Lower lobe of right lung (tissue), 2 donors: Measurements from ENCODE around the gene FRY. TPM values are rescaled to one million over a fixed set of nuclear protein-coding genes. Genes with fewer than 3 reads are reported as not detected.
A peak's percentile ranks its signal among the peaks of the same experiment; 100 is the strongest.

Source experiments
- ATAC-seq, 2 donors: fragments of 200-7000 bp; cut with Tn5 transposase; one replicate each; pipeline ENCODE4 v1.9.1; 2020 to 2022; ENCODE audit warnings: mild to moderate bottlenecking in 2 of 2, moderate library complexity in 2 of 2
- DNase-seq: peaks from one replicate; pipeline ENCODE4 v3.0.0-alpha.2; 2020
- H3K27ac ChIP-seq: fragments of 200-600 bp; one replicate; pipeline ENCODE4 v1.8.0; 2022
- H3K27me3 ChIP-seq: fragments of 200-600 bp; one replicate; pipeline ENCODE4 v1.8.0; 2022; ENCODE audit warnings: low read depth
- H3K36me3 ChIP-seq: fragments of 200-600 bp; one replicate; pipeline ENCODE4 v1.8.0; 2022; ENCODE audit warnings: mild to moderate bottlenecking
- H3K4me1 ChIP-seq: fragments of 200-600 bp; one replicate; pipeline ENCODE4 v1.8.0; 2022
- H3K4me3 ChIP-seq: fragments of 200-600 bp; one replicate; pipeline ENCODE4 v1.8.0; 2022; ENCODE audit warnings: mild to moderate bottlenecking
- H3K9me3 ChIP-seq: fragments of 200-600 bp; one replicate; pipeline ENCODE4 v1.8.0; 2022
- CTCF ChIP-seq: fragments of 200-600 bp; IDR thresholded peaks from one replicate; pipeline ENCODE4 v1.8.0; 2022; ENCODE audit warnings: antibody characterized with exemption, mild to moderate bottlenecking
- intact Hi-C: fragments of 100-400 bp; cut with DNase I; formaldehyde crosslinking; loops from one replicate; pipeline ENCODE4 v1.11.0; 2022
- total RNA-seq: library from RNA; stranded (reverse); fragmentation: NEBNext Ultra II Directional; extraction: Animal tissue kit (Norgen Biotek cat#: 25700); gene quantifications from one replicate; pipeline ENCODE4 v1.2.1, GENCODE V29; 2021
- donor health status: DM: no; HTN: yes; CAD: no; lungs with severe emphysema.

FRY gene
- total RNA-seq, 1 donor from 2014 or later, result 93.7 TPM

DNA sequence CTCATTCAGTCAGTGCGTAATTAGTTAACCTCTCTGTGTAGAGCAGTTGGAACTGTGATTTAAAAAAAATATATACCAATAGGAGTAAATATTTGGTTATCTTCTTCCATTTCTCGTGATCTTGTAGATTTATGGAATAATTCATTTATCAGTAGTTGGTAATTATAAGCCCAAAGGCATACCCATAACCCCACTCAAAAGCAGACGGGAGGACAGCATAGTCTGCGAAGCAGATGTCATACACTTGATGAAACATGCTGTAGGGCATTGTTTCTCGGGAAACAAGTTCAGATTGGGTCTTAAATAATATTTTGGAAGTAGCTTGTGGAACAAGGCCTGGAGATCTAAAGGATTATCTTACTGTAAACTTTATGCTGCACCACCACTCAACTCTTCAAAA is 119.7 kb downstream of the FRY start:
- no peak for ATAC-seq

DNA sequence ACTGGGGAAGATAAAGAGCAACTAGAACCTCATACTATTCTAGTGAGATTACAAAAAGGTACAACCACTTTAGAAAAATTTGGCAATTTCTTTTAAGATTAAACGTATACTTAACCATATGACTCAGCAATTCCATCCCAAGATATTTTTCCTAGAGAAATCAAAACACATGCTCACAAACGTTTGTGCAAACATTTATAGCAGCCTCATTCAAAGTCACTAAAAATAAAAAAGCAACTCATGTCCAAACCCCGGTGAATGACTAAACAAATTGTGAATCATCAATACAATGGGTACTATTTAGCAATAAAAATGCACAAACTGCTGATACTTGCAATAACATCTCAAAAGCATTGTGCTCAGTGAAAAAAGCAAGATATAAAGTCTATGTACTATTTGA is 121.5 kb downstream of the FRY start:
- DNase-seq (no peak), ATAC-seq (no peak)
- intact Hi-C loops, result no loop called here
- H3K4me1 ChIP-seq, result no peaks in the 10 kb centered on the region
- no peaks in the 10 kb centered on the region for H3K9me3 ChIP-seq
- H3K36me3 ChIP-seq, result no peaks in the 10 kb centered on the region
- H3K27me3 ChIP-seq, result no peaks in the 10 kb centered on the region
- no peak overlapping the region for H3K27ac ChIP-seq
- no peak overlapping the region for H3K4me3 ChIP-seq
- TF ChIP-seq CTCF, result no peak

More for the DNA sequence above, 119.7 kb downstream of the FRY start:
- no peak for DNase-seq
- no peaks in the 10 kb centered on the region for H3K9me3 ChIP-seq
- H3K27ac ChIP-seq, result no peak overlapping the region
- H3K36me3 ChIP-seq, result no peaks in the 10 kb centered on the region
- H3K4me3 ChIP-seq, result no peak overlapping the region
- intact Hi-C loops, result no loop called here
- no peak for TF ChIP-seq CTCF
- no peaks in the 10 kb centered on the region for H3K27me3 ChIP-seq
- H3K4me1 ChIP-seq, result no peaks in the 10 kb centered on the region

DNA sequence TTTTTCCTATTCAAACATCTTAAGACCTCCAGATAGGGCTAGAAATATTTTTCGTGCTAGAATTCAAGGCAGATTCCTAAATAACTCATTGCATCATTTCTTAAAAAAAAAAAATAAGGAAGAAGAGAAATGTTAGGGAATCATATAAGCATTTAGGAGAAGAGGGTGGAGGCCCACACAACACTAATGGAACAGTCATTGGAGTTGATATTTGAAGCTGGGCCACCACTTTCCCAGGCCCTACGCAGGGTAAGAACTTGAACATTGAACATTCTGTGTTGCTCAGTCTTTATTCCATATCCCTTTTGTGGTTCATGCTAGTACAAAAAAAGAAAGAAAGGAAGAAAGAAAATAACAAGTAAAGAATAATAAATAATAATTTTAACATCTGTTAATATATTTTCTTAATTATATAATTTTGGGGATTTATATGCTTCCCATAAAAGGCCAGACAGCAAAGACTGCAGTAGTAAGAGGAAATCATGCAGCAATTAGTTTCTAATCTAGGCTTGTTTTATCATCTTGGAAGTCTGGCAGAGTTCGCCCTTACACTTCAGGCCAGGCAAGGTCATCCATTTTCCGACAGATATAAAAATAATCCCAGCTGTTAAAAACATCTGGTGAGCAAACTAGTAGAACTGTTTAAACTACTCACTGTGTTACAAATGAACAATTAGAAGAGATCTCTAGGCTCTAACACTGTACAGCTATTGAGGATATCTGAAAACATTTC is 127.7 kb downstream of the FRY start:
- peaks cover 4% of the 10 kb centered on the region for H3K4me1 ChIP-seq
- intact Hi-C loops, result no loop called here
- no peak overlapping the region for H3K4me3 ChIP-seq
- no peak for DNase-seq
- no peaks in the 10 kb centered on the region for H3K36me3 ChIP-seq
- ATAC-seq, result peak in 1 of 2 donors; percentile 21
- no peaks in the 10 kb centered on the region for H3K9me3 ChIP-seq
- TF ChIP-seq CTCF, result no peak
- no peak overlapping the region for H3K27ac ChIP-seq
- no peaks in the 10 kb centered on the region for H3K27me3 ChIP-seq

- ATAC-seq, result no peak
- no peak for TF ChIP-seq CTCF
- intact Hi-C loops, result no loop called here
- no peaks in the 10 kb centered on the region for H3K9me3 ChIP-seq
- H3K4me3 ChIP-seq, result no peak overlapping the region
- H3K4me1 ChIP-seq, result peaks cover 16% of the 10 kb centered on the region
- H3K27ac ChIP-seq, result no peak overlapping the region
- H3K36me3 ChIP-seq, result no peaks in the 10 kb centered on the region
- no peaks in the 10 kb centered on the region for H3K27me3 ChIP-seq
- DNase-seq, result no peak
Observed at GRCh38 chr13:32162395-32163005, 130.9 kb downstream of the FRY start.

DNA sequence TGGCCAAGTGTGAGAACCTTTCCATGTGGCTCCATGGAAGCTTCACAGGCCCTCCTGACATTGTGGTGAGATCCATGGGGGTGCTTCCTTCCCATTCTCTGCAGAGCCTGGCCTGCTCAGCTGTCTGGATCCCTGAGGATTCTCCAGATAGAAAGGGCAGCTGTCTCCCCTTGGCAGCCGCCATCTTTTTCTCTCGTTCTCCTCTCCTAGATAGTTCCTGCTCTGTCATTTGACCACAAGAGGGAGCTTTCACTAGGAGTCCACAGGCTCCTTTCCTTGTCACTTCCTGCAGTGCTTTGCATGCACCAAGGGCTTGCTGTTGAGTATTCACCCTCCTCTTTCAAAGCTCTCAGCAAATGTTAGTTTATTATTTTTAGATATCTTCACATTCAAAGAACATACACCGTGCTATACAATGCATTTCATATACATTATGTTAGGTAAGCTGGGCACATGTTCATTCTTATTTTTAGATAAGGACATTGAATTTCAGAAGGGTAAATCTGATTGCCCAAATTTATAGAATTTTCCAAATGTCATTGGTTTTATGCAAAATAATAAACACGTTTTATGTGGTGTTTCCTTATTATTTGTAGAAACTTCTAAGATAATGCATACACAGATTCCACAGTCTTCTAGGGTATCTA is 133.2 kb downstream of the FRY start:
- Histone ChIP-seq H3K27ac (no peak overlapping the region), H3K36me3 (no peaks in the 10 kb centered on the region), H3K9me3 (no peaks in the 10 kb centered on the region), H3K4me3 (no peak overlapping the region), H3K27me3 (no peaks in the 10 kb centered on the region), H3K4me1 (peaks cover 16% of the 10 kb centered on the region)
- peak; percentile 63 for TF ChIP-seq CTCF
- ATAC-seq (peak; percentile 79 to 84), DNase-seq (no peak)
- intact Hi-C loops, result no loop called here
